Progenitor cell of endocrine pancreas (in vitro differentiated cells): ENCODE measurements around the gene ARHGAP19. TPM values are rescaled to one million over a fixed set of nuclear protein-coding genes. Genes with fewer than 3 reads are reported as not detected.

ENCODE experiments used
- DNase-seq: peaks from one replicate; pipeline ENCODE4 v3.0.0; 2021; ENCODE audit warnings: low spot score; ENCODE audit not compliant: unreplicated experiment
- H3K27ac Mint-ChIP-seq: 2 replicates; pipeline ENCODE4 v1.8.0; 2021; ENCODE audit warnings: mild to moderate bottlenecking, moderate library complexity, mixed read lengths
- H3K27me3 Mint-ChIP-seq: 2 replicates; pipeline ENCODE4 v1.8.0; 2021; ENCODE audit warnings: mixed read lengths
- H3K36me3 Mint-ChIP-seq: 2 replicates; pipeline ENCODE4 v1.8.0; 2022; ENCODE audit warnings: mixed read lengths; ENCODE audit not compliant: insufficient read depth
- H3K4me1 Mint-ChIP-seq: 2 replicates; pipeline ENCODE4 v1.8.0; 2021; ENCODE audit warnings: low read depth, mixed read lengths
- H3K4me3 Mint-ChIP-seq: 2 replicates; pipeline ENCODE4 v1.8.0; 2021; ENCODE audit warnings: low read depth, mild to moderate bottlenecking, moderate library complexity, mixed read lengths
- H3K9me3 Mint-ChIP-seq: 2 replicates; pipeline ENCODE4 v1.8.0; 2021; ENCODE audit warnings: low read depth, mixed read lengths
- total RNA-seq: library from RNA; stranded (reverse); gene quantifications from 2 replicates; pipeline ENCODE4 v1.2.1, GENCODE V29; 2021
- TF ChIP-seq, protein P1 (sequence below): fragments of 200-600 bp; sonication (generic); IDR thresholded peaks from one replicate; pipeline ENCODE4 v1.5.0; 2021; ENCODE audit warnings: antibody characterized with exemption, mild to moderate bottlenecking; ENCODE audit not compliant: unreplicated experiment

The ARHGAP19 gene
- total RNA-seq, 1 donor from 2014 or later, result 21.1 TPM

DNA sequence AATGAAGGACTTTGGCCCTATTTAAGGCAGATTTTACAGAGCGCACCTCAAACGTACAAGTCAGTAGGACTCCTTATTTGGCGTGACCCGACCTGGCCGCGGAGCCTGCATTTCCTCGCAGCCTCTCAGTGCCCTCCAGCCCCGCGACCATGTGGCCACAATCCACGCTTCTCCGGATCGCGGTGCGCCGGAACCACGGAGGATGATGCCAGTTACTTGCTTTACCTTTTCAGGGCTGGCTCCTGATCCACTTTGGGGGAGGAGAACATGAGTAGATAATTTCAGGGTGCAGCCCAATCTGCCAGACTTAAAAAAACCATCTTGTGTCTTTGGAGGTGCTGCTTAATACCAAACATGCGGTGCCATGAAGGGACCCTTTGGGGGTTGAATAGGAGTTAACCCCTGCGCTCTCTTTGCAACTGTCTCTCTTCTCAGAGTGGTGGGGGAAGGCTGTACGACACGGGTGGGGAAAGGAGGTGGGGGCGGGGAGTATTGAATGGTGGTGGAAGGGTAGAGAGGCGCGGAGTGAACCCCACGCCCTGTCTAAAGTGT is 28.1 kb upstream of the ARHGAP19 start:
- Mint-ChIP-seq H3K36me3 (no peaks in the 10 kb centered on the region), H3K9me3 (no peaks in the 10 kb centered on the region), H3K4me1 (peaks cover 29% of the 10 kb centered on the region), H3K4me3 (peak overlapping the region; percentile 84), H3K27ac (peak overlapping the region; percentile 94), H3K27me3 (no peaks in the 10 kb centered on the region)
- no peak for DNase-seq
- TF ChIP-seq, protein P1, sequence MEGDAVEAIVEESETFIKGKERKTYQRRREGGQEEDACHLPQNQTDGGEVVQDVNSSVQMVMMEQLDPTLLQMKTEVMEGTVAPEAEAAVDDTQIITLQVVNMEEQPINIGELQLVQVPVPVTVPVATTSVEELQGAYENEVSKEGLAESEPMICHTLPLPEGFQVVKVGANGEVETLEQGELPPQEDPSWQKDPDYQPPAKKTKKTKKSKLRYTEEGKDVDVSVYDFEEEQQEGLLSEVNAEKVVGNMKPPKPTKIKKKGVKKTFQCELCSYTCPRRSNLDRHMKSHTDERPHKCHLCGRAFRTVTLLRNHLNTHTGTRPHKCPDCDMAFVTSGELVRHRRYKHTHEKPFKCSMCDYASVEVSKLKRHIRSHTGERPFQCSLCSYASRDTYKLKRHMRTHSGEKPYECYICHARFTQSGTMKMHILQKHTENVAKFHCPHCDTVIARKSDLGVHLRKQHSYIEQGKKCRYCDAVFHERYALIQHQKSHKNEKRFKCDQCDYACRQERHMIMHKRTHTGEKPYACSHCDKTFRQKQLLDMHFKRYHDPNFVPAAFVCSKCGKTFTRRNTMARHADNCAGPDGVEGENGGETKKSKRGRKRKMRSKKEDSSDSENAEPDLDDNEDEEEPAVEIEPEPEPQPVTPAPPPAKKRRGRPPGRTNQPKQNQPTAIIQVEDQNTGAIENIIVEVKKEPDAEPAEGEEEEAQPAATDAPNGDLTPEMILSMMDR, result no peak

- Mint-ChIP-seq H3K9me3 (no peaks in the 10 kb centered on the region), H3K27ac (peak overlapping the region; percentile 94), H3K4me1 (peaks cover 26% of the 10 kb centered on the region), H3K27me3 (no peaks in the 10 kb centered on the region), H3K36me3 (no peaks in the 10 kb centered on the region), H3K4me3 (peak overlapping the region; percentile 84)
- peak; percentile 52 for DNase-seq
- TF ChIP-seq, protein P1, result peak; percentile 25
Measured at GRCh38 chr10:97319671-97320479, 27.4 kb upstream of the ARHGAP19 start.

DNA sequence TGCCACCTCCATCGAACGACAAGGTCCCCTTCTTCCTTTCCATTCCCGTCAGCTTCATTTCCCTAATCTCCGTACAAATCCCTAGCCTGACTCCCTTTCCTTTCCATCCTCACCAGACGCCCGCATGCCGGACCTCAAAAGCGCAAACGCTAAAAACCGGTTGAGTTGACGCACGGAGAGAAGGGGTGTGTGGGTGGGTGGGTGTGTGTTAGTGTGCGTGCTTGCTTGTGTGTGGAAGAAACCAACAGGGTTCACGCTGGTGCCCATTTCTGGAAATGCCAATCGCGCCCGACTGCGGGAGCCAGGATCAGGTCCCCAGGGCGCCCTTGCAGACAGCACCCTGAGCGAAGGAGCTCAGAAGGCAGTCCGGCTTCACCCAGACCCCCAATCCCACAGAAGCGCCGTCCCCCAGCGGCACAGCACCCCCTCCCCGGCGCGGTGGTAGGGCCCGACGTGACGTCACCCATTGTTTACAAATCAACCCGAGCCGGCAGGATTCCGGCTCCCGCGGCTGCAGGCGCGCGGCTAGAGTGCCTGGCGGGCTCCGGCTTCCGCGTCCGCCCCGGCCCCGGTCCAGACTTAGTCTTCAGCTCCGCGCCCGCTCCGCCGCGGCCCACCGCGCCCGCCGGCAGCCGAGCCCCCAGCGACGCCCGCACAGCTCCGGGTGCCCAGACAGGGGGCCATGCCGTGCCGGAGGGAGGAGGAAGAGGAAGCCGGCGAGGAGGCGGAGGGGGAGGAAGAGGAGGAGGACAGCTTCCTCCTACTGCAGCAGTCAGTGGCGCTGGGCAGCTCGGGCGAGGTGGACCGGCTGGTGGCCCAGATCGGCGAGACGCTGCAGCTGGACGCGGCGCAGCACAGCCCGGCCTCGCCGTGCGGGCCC is 26.6 kb upstream of the ARHGAP19 start, which contains the start of gene FRAT1:
Gene FRAT1, plus strand, starts transcription at position 500 of the 880 bp plus-strand sequence. Its CDS starts 183 bp downstream, at position 683.
- TF ChIP-seq, protein P1, result no peak
- H3K9me3 Mint-ChIP-seq, result no peaks in the 10 kb centered on the region
- H3K27me3 Mint-ChIP-seq, result no peaks in the 10 kb centered on the region
- H3K36me3 Mint-ChIP-seq, result no peaks in the 10 kb centered on the region
- peak within 1 kb of the TSS; percentile 100 for H3K27ac Mint-ChIP-seq
- DNase-seq, result peak; percentile 84
- peak within 1 kb of the TSS; percentile 88 for H3K4me3 Mint-ChIP-seq
- peaks cover 26% of the 10 kb centered on the region for H3K4me1 Mint-ChIP-seq

GRCh38 chr10:97314671-97315070 is 22.2 kb upstream of the ARHGAP19 start:
- no peak overlapping the region for H3K27ac Mint-ChIP-seq
- peaks cover 3% of the 10 kb centered on the region for H3K4me1 Mint-ChIP-seq
- no peaks in the 10 kb centered on the region for H3K9me3 Mint-ChIP-seq
- TF ChIP-seq, protein P1, result no peak
- no peaks in the 10 kb centered on the region for H3K27me3 Mint-ChIP-seq
- DNase-seq, result no peak
- H3K36me3 Mint-ChIP-seq, result no peaks in the 10 kb centered on the region
- H3K4me3 Mint-ChIP-seq, result no peak overlapping the region

DNA sequence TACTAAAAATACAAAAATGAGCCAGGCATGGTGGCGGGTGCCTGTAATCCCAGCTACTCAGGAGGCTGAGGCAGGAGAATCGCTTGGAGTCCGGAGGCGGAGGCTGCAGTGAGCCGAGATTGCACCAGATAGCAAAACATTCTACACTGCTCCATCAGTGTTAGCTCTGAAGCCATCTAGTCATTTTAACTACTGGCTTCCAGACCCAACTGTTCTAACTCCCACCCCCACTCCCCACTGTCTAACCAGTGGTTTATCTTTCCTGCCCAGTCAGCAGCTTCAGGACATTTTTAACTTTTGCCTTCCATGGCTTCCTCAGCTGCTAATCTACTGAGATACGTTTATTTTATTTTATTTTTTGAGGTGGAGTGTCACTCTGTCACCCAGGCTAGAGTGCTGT is 20.5 kb upstream of the ARHGAP19 start:
- no peaks in the 10 kb centered on the region for H3K36me3 Mint-ChIP-seq
- TF ChIP-seq, protein P1, result no peak

More for the DNA sequence above, 20.5 kb upstream of the ARHGAP19 start:
- Mint-ChIP-seq H3K4me1 (no peaks in the 10 kb centered on the region), H3K4me3 (no peak overlapping the region), H3K27me3 (no peaks in the 10 kb centered on the region), H3K9me3 (no peaks in the 10 kb centered on the region), H3K27ac (no peak overlapping the region)
- DNase-seq, result no peak
